ENCODE data around the gene CTSC.

DNA sequence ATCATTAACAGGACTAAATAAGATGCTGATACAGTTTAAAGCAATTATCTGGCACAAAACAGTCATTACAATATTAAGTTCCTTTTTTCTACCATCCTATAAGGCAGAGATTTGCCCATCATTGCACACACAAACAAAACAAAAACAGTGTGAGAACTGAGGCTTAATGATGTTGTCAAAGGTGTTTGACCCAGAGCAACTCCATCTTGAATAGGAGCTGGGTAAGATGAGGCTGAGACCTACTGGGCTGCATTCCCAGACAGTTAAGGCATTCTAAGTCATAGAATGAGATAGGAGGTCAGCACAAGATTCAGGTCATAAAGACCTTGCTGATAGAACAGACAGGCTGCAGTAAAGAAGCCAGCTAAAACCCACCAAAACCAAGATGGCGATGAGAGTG, 33.2 kb downstream of the CTSC start:
- TF ChIP-seq EZH2 (IDR thresholded peaks at IDR 0.05; ENCODE audit: insufficient read depth, poor library complexity, severe bottlenecking) (no peak), EZH2phosphoT487 (IDR thresholded peaks at IDR 0.05; ENCODE audit: insufficient read depth, low read depth) (no peak)
